ENCODE measurements around the gene SYPL1. TPM values are rescaled to one million over a fixed set of nuclear protein-coding genes. Genes with fewer than 3 reads are reported as not detected.
A peak's percentile ranks its signal among the peaks of the same experiment; 100 is the strongest.

Gene SYPL1
- polyA plus RNA-seq, 5 donors: 93.3 to 131 (median 117) TPM

GRCh38 chr7:106126170-106126938, 14.2 kb upstream of the SYPL1 start:
- no peak for DNase-seq

GRCh38 chr7:106125417-106125816, 13.3 kb upstream of the SYPL1 start:
- no peak for DNase-seq

GRCh38 chr7:106124186-106124585, 12.1 kb upstream of the SYPL1 start:
- peak in 1 of 2 donors; percentile 42 for DNase-seq

- DNase-seq: no peak
Observed at GRCh38 chr7:106122713-106123112, 10.6 kb upstream of the SYPL1 start.

- no peak for DNase-seq
Observed at GRCh38 chr7:106121189-106121810, 9.2 kb upstream of the SYPL1 start.

GRCh38 chr7:106120500-106120899, 8.4 kb upstream of the SYPL1 start:
- DNase-seq: no peak

GRCh38 chr7:106119719-106120118, 7.6 kb upstream of the SYPL1 start:
- no peak for DNase-seq

- no peak for DNase-seq
Observed at GRCh38 chr7:106117786-106118544, 5.9 kb upstream of the SYPL1 start.

GRCh38 chr7:106116161-106116704, 4.1 kb upstream of the SYPL1 start:
- no peak for DNase-seq

GRCh38 chr7:106114716-106115383, 2.7 kb upstream of the SYPL1 start:
- DNase-seq: no peak

GRCh38 chr7:106112972-106113421, 885 bp upstream of the SYPL1 start:
- DNase-seq: no peak

- peak in 1 of 2 donors; percentile 70 for DNase-seq
Observed at GRCh38 chr7:106111655-106112117, 426 bp downstream of the SYPL1 start.

GRCh38 chr7:106110885-106111654, 1.0 kb downstream of the SYPL1 start:
- peak in 1 of 2 donors; percentile 46 for DNase-seq

GRCh38 chr7:106110238-106110560, 1.9 kb downstream of the SYPL1 start:
- no peak for DNase-seq

- no peak for DNase-seq
Observed at GRCh38 chr7:106109521-106110237, 2.4 kb downstream of the SYPL1 start.

GRCh38 chr7:106108991-106109390, 3.1 kb downstream of the SYPL1 start:
- no peak for DNase-seq

- DNase-seq: no peak
Observed at GRCh38 chr7:106104721-106105260, 7.3 kb downstream of the SYPL1 start.

GRCh38 chr7:106102387-106102966, 9.6 kb downstream of the SYPL1 start:
- DNase-seq: no peak

- no peak for DNase-seq
Observed at GRCh38 chr7:106101726-106102125, 10.4 kb downstream of the SYPL1 start.

All from right lung (tissue), 5 donors.